Peyer's patch (tissue), 4 donors: ENCODE data around the gene APOC3.

Experiments used
- CTCF ChIP-seq, 6 experiments: fragments of 450-650 bp in 4 of 6; fragments of 200-600 bp in 2 of 6; sonication (generic) in 1 of 6; IDR thresholded peaks; one replicate each; pipeline ENCODE4 v1.5.1; 2017 to 2019; ENCODE audit warnings: antibody characterized with exemption in 6 of 6, mild to moderate bottlenecking in 3 of 6, moderate library complexity in 1 of 6
- POLR2A ChIP-seq, 2 donors: fragments of 450-650 bp; IDR thresholded peaks; one replicate each; pipeline ENCODE4 v1.5.1; 2017; ENCODE audit warnings: antibody characterized with exemption in 2 of 2, mild to moderate bottlenecking in 2 of 2, moderate library complexity in 2 of 2

- no peak for TF ChIP-seq CTCF (IDR thresholded peaks at IDR 0.05)
- no peak for TF ChIP-seq POLR2A (IDR thresholded peaks at IDR 0.05)
Measured at GRCh38 chr11:116822575-116822974, 7.1 kb upstream of the APOC3 start.
